NCI-H526 treated with DMSO at 0.1 percent for 48 hours (cell line): Measurements from ENCODE around the gene AQR.
"Not testable (repeated sequence)": the region's sequence is repeated elsewhere in the genome, so short reads cannot be mapped to it uniquely, and the experiment has no call there.

Experiments
- DNase-seq: peaks from one replicate; lab custom pipeline; 2025; lab: John Stamatoyannopoulos, UW

The AQR gene

DNA sequence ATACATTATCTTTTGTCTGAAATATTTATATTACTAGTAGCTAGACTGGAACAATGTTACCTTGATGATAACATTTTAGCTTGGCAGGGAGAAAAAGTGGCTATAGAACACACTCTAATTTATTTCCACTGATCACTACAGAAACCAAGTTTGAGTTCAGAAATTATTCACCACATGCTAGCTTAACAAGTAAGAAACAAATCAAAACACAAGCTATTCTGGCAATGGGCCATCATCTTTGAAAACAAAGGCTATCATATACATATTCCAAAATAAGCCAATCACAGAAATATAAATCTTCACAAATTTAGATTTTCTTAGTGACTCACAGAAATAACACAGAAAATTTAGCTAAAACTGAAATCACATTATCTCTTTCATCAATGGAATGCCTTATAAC lies 17.1 kb downstream of the AQR start:
- no peak for DNase-seq

DNA sequence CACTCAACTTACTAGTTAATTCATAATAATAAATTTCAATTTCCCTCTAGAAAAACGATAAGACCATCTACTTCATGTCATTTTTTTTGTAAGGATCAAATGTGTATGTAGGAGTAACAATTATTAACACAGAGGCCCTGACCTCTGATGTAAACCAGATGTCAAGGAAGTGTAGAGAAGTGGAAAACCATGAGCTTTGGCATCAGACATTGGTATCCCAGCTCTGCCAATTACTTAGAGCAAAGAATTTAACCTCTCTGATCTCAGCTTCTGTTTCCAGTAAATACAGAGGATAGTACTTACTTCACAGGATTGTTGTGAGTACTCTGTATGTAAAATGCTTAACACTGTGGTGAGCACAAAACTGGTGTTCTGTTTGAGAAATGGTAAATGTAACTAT lies 17.5 kb downstream of the AQR start:
- DNase-seq: no peak

DNA sequence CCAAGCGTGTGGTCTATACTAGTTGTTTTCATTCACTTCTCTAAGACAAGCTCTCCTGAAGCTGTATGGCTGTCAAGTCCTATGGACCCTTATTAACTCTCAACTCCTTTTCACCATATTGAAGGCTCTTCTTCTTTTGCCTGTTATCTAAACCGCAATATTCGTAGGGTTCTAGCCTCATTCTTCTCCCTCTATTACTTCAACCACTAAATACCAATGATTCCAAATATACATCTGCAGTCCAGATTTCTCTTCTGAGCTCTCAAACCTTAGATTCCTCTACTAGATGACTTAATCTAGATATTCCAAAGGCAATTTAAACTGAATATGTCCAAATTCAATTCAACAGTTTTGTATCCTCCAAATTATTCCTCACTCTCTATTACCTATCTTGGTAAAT lies 24.6 kb downstream of the AQR start:
- DNase-seq: no peak

DNA sequence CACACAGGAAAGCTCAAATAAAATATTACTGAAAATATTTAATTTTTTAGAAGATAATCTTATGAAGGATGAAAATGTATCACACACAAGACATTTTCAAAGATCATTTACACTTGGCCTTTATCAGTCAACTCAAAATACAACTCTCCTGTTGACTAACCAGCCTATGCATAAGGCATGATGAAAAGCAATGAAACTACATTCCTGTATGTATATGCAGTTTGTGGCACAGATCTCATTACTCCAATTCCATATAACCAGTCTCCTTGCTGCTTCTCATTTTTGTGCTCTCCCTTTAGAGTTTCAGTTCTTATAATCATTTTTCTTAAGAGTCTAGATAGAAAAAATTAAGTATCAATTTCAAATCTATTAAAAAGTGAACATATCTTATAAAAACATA lies 25.8 kb downstream of the AQR start:
- DNase-seq: no peak

DNA sequence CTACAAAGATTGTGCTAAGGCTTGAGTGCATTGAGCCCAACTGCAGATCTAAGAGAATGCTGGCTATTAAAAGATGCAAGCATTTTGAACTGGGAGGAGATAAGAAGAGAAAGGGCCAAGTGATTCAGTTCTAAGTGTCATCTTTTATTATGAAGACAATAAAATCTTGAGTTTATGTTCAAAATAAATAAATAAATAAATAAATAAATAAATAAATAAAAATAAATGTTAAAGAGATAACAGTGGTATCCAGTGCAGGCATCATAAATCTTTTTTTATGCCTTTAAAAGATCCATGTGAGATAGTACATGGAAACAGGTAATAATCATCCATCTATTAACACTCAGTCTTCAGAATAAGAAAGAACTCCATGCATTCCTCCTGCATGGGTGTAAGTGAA lies 26.3 kb downstream of the AQR start:
- DNase-seq: not testable (repeated sequence)

DNA sequence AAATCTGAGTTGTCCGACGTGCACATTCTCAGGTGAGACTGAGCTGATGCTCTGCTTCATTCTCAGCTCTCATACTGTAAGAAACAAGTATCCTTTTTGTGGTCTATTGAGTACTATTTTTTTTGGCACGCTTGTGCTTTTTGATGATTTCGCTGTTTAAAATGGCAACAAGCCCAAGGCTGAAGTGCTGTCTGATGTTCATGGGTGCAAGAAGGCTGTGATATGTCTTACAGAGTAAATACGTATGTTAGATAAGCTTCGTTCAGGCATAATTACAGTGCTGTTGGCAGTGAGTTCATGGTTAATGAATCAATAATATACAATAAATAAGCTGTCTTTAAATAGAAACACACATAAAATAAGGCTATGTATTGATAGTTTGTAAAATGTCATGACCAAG lies 27.2 kb downstream of the AQR start:
- no peak for DNase-seq

DNA sequence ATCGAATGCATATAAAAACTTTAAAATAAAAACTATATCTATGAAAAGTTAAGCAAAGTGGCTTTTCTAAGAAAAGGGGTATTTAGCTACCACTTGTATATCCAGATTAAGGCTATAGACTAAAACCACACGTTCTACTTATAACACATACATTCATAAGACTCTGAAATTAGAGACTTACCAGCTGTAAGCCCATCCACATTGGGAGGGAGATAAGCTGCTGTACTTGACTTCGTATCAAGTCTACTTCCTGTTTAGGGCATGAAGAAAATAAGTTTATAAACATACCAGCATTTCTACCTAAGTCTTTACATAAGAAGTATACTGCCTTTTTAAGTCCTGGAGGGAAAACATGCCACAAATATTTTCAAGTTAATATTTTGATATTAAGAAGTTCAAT lies 27.7 kb downstream of the AQR start:
- DNase-seq: no peak

DNA sequence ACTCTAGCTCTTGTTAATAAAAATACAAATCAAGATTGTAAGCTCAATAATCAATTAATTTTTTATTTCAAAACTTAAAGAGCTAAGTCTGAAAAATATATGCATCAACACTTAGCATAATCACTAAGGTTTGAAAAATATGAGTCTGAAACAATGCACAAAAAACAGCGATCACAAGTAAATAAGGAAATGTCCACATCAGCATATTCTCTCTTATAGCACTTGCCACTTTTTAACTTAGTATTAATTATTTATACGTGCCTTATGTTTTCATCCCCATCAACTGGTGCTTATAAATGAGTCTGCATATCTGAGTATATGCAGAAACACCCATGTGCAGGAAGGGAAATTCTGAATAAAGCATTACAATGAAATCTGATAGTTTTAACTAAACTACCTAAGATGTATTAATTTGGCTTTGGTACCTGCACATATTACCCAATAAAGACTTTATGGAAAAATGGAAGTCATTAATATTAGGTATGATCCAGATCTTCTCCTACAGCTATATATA lies 28.3 kb downstream of the AQR start:
- DNase-seq: no peak

DNA sequence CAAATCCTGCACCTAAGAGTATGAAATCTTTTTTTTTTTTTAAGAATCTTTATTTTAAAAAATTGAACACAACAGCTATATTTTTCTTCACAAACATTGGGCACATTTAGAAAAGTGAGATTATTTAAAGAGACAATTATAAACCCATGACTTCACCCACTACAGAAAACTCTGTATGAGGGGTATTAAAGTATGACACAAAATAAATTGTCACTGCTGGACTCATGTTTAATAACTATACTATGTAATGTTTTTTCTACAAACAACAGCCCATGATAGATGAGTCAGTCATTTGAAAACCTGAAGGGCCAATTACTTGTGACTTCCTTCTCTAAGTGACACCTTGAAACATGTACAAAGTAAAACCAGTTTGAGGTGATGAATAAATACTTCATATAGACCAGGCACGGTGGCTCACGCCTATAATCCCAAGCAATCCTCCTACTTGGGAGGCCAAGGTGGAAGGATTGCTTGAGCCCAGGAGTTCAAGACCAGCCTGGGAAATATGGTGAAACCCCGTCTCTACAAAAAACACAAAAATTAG lies 36.0 kb downstream of the AQR start:
- no peak for DNase-seq

DNA sequence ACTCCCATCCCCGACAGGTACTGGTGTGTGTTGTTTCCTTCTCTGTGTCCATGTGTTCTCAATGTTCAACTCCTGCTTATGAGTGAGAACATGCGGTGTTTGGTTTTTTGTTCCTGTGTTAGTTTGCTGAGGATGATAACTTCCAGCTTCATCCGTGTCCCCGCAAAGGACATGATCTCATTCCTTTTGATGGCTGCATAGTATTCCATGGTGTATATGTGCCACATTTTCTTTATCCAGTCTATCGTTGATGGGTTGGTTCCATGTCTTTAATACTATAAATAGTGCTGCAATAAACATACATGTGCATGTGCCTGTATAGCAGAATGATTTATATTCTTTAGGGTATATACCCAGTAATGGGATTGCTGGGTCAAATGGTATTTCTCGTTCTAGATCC lies 41.2 kb downstream of the AQR start:
- not testable (repeated sequence) for DNase-seq

DNA sequence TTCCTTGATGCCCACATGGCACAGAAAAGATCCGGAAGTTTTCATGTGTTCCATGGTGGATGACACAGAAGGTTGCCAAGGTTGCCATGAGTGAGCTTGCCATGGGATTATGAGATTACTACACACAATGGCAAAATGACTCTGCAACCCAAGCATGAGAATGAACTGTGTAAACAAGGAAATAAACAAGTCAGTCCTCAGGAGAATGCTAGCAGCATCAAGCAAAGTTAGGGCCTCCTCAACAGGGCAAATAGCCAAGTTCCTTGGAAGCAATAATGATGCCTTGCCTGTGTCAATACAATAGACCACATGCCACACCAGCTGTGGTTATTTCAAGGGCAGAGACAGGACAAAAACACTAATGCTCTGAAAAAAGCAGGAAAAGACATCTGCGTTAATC lies 41.8 kb downstream of the AQR start:
- DNase-seq: no peak

DNA sequence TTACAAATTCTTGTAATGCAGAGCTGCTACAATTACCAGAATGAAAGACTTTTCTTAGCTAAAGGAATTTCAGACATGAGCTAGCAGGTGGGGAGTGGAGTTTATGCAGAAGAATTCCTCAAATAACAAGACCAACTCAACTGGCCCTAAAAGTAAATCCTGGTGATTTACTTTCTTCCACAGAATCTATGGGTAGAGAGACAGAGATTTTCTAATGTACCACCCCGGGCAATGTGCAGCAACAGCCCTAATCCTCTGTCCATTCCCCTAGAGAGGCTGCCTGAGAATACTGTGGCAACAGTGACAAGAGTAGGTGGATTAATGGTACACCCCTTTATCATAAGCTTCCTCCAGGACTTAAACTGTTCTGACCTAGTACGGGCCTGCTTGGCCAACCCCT lies 55.2 kb downstream of the AQR start:
- no peak for DNase-seq

DNA sequence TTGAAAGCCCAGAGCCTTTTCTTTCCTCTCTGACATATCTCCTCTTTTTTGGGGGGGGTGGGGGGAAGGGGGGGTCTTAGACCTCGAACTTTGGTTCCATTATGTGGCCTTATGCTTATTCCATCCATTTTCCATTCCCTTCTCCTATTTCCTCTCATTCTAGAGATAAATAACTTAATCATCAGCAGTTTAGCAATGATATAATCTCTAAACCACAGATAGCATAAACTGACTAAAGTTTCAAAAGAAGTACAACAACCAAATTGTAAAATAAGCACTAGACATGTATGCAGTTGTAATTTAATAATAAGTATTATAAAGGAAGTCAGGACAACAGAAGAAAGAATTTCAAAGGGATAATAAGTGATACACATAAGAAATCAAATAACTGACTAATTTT lies 64.5 kb downstream of the AQR start:
- no peak for DNase-seq

DNA sequence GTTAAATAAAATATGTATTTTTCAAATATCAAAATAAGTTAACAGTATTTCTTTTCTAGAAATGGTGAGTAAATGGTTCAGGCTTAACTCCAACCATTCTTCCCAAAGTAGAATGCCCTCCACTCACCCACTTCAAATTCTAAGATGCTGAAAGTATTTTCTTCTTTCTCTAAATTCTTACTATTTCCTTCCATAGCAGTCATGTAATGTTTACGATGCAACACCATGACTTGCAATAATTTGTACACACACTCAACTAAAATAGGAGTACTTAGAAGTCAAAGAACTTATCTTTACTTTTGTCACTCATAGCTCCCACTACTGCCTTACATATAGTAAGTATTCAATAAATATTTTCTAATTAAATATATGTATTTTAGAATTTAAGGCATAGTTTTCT lies 65.0 kb downstream of the AQR start:
- DNase-seq: no peak

DNA sequence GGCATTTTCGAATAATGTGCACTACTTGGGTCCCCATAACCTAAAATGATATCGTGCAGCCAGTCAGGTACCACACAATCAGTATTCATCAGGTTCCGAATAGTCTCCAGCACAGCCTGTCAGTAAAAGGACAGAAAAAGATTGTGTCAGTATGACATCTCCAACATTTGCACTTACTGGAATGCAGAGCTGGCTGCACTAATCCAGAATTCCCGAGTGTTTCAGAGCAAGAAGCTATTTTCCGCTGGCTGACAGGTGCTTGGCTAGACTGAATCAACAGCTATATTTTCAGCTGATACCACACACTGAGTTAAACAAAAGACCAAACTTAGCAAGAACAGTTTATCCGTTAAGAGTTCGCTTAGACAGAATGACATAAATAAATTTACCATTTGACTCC lies 68.8 kb downstream of the AQR start:
- DNase-seq: no peak

DNA sequence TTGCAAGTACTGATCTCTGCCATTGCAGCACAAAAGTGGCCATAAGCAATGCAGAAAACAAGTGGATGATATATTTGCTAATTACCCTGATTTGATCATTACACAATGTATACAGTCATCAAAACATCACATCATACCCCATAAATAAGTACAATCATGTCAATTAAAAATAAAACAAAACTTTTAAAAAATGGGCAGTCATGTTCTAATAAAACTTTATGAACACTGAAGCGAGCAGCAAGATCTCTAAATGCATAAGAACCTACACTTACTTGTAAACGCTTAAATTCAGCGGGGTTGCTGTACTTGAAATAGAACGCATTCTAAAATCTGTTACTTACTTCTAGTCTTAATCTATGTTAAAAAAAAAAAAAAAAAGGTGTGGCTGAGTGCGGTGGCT lies 73.4 kb downstream of the AQR start:
- no peak for DNase-seq

DNA sequence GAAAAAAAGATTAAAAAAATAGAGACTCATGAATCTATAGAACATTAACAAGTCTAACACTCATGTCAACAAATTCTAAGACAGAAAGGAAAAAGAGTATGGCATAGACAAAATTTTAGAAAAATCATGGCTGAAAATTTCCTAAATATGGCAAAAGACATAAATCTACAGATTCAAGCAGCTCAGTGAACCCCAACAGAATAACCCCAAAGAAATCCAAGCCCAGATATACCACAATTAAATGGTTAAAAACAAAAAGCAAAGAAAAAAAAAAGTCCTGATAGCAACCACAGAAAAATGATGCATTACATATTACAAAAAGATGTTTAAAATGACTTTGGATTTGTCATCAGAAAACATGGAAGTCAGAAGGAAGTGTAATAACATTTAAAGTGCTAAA lies 75.6 kb downstream of the AQR start:
- DNase-seq: no peak

DNA sequence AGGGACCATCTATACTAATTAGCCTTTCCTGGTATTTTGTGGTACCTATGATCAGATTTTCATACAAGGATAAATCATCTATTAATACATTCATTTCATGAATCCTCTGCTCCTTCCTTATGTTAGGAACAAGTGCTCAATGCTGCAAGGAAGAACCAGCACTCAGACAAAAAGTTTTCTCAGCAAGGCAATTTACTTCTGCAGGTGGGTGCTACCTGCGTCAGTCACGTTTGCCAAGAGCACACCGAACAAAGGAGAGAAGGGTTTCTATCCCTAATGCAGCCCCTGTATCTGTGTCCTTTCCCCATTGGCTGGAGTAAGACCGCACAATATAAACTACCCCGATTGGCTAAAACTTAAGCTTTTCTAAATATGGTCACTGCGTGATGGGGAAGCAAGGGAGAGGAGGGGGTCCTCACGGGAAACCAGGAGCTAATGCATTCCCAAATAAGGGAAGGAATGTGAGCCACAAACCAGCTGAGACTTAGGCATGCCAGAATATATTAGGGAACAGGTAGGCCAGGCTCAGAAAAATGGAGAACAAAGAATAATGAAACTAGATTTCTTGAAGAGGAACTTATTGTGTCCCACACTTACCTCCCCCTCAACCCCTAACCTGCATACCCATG lies 76.5 kb downstream of the AQR start:
- DNase-seq: no peak

DNA sequence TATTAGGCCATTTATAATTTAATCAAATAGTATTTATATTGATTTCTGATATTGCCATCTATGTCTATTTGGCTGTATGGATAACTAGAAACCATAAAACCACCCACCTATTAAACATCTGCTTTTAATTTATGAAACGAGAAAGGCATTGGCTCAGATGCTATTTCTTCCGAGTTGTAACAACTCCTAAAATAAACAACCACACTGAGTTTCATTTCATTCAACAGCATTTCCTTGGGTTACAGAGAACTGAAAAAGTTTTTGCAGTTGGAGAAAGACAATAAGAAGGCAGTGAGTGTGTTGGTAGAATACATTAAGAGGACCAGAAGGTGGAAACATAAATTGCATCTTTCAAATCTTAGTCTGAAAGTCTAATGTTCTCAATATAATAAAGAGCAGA lies 79.1 kb downstream of the AQR start:
- no peak for DNase-seq

DNA sequence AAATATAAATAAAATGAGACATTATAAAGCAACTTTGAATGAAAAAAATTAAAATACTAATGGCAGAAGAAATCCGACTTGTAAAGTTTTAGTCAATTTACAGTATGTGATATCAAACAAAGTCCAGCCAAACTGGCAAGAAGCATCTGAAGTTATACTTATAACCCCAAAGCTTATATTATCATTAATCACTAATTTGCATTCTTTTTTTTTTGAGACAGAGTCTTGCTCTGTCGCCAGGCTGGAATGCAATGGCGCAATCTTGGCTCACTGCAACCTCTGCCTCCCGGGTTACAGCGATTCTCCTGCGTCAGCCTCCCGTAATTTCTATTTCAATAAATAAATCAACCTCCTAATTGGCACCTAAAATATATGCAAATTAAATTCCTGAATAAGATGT lies 80.1 kb downstream of the AQR start:
- no peak for DNase-seq

DNA sequence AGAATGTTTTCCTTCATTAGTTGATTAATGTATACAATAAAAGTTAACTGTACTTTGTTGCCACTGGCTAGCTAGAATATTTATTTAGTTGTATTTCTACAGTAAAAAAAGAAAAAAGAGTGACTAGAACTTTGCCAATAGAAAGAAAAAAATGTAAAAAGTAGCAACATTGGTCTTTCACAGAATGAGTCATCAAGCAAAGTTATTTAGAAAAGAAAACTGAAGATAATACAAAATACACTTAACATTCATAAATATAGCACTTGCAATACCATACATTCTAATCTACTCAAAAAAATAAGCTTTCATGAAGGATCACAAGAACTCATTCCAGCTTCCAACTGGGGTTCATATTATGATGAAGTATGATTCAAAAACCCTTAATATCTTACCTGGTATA lies 83.4 kb downstream of the AQR start:
- DNase-seq: no peak

DNA sequence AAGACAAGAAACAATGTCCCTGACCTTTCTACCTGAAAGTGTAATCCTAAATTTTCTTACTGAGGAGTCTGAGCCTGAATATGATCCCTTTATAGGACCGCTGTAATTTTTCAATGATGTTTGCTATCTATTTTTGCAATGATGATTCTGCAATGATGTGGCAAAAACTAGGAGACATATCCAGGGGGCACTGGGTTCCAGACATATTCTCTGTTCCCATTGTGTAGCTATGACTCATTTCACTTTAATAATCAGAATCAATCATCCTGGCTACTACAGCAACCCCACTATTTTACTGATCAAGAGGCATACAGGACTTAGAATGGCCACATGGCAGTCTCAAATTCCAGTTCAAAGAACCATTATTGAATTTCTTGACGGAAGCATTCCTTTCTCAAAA lies 85.9 kb downstream of the AQR start:
- no peak for DNase-seq

DNA sequence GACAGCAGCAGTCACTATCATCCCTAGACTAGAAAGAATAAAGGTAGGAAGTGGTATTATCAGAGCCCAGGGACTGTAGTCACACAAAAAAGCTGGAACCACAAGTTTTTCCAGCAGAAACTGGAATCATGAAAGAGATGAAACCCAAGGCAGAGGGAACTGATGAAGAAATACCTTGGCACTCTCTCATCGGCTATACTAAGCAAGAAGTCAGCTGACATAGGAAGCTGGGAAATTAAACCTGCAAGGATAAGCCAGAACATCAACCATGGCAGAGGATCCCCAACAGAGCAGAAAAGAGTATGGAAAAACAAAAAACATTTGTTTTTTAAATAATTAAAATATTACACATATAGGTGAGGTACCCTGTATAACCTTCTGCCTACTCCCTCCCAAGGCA lies 86.5 kb downstream of the AQR start:
- no peak for DNase-seq

DNA sequence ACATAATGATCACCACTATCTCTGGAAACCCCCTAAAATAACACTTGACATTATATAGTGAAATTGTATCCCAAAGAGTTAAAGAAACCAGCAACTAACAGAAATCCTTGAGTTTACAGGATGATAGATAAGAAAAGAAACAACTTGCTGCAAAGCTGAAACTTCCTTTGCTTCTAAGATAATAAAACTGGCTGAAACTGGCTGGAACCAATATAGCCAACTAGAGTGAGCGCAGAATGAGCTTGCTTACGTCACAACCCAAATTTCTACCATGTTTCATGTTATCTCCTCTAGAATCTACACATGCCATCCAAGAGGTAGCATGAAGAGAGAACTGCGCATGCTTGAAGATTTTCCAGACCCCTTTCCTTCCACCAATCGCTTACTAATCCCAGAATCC lies 90.4 kb downstream of the AQR start:
- no peak for DNase-seq
